Skeletal muscle satellite cell (primary cell): Measurements from ENCODE around the gene DENND11.
"Not testable (repeated sequence)": the region's sequence is repeated elsewhere in the genome, so short reads cannot be mapped to it uniquely, and the experiment has no call there.

Experiments used
- H3K27me3 ChIP-seq: 2 replicates; pipeline ENCODE4 v1.7.0; 2013; ENCODE audit warnings: low read length; ENCODE audit not compliant: control insufficient read depth, insufficient read depth
- H3K36me3 ChIP-seq: 2 replicates; pipeline ENCODE4 v1.7.0; 2013; ENCODE audit warnings: mild to moderate bottlenecking, control low read depth, low read length; ENCODE audit not compliant: insufficient read depth
- H3K4me1 ChIP-seq: 2 replicates; pipeline ENCODE4 v1.7.0; 2013; ENCODE audit warnings: low read length; ENCODE audit not compliant: control insufficient read depth, insufficient read depth
- H3K4me2 ChIP-seq: 2 replicates; pipeline ENCODE4 v1.7.0; 2013; ENCODE audit warnings: mild to moderate bottlenecking, low read length
- H3K4me3 ChIP-seq: 2 replicates; pipeline ENCODE4 v1.7.0; 2013; ENCODE audit warnings: low read length
- H3K9ac ChIP-seq: 2 replicates; pipeline ENCODE4 v1.7.0; 2013; ENCODE audit warnings: mild to moderate bottlenecking, low read depth, low read length, moderate library complexity
- H3K9me3 ChIP-seq: replicated peaks from 2 replicates; pipeline ENCODE4 v1.7.0; 2013; ENCODE audit warnings: mild to moderate bottlenecking, control low read depth, low read length

Gene DENND11

GRCh38 chr7:141696348-141696747, 5.6 kb downstream of the DENND11 start:
- Histone ChIP-seq H3K4me3 (no peak overlapping the region), H3K4me2 (no peak overlapping the region), H3K4me1 (no peaks in the 10 kb centered on the region), H3K9ac (no peak overlapping the region), H3K27me3 (no peaks in the 10 kb centered on the region), H3K9me3 (no peaks in the 10 kb centered on the region), H3K36me3 (no peaks in the 10 kb centered on the region)

DNA sequence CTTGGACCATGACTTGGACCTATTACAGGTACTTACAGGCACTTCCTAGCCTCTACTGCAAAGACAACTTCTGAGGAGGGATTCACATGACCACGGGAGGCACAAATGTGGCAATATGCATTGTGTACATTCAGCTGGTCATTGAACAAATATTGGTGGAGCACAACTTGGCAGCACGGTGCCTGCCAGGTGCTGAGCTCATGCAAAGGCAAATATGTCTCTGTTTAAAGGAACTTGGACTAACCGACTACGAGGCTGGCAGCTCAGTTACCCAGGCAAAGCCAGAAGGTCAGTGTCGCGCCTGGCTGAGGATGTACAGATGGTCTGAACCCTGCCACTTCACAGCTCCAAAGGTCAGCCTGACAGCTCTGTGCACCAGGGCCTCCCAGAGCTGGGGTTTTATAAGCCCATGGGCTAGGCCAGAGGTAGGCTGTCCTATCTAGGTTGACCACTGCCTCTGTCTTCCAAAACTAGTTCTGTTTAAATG, 6.1 kb downstream of the DENND11 start:
- Histone ChIP-seq H3K4me3 (no peak overlapping the region), H3K4me2 (no peak overlapping the region), H3K9ac (no peak overlapping the region), H3K36me3 (no peaks in the 10 kb centered on the region), H3K4me1 (no peaks in the 10 kb centered on the region), H3K27me3 (no peaks in the 10 kb centered on the region), H3K9me3 (no peaks in the 10 kb centered on the region)

DNA sequence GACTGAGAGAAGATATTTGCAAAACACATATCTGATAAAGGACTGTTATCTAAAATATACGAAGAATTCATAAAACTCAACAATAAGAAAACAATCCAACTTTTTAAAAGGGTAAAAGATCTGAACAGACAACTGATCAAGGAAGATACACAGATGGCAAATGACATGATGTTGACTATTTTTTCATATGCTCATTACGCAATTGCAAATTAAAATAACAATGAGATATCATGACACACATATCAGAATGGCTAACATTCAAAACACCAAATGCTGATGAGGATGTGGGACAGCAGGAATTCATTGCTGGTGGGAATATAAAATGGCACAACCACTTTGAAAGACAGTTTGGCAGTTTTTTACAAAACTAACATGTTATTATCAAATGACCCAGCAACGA, 8.9 kb downstream of the DENND11 start:
- Histone ChIP-seq H3K36me3 (no peaks in the 10 kb centered on the region), H3K4me3 (no peak overlapping the region), H3K9me3 (no peaks in the 10 kb centered on the region), H3K4me1 (no peaks in the 10 kb centered on the region), H3K27me3 (no peaks in the 10 kb centered on the region), H3K4me2 (no peak overlapping the region), H3K9ac (no peak overlapping the region)

- no peak overlapping the region for H3K4me3 ChIP-seq
- H3K9me3 ChIP-seq: no peaks in the 10 kb centered on the region
- H3K9ac ChIP-seq: no peak overlapping the region
- H3K36me3 ChIP-seq: no peaks in the 10 kb centered on the region
- no peaks in the 10 kb centered on the region for H3K27me3 ChIP-seq
- no peaks in the 10 kb centered on the region for H3K4me1 ChIP-seq
- no peak overlapping the region for H3K4me2 ChIP-seq
Observed at GRCh38 chr7:141691961-141692360, 10.0 kb downstream of the DENND11 start.

DNA sequence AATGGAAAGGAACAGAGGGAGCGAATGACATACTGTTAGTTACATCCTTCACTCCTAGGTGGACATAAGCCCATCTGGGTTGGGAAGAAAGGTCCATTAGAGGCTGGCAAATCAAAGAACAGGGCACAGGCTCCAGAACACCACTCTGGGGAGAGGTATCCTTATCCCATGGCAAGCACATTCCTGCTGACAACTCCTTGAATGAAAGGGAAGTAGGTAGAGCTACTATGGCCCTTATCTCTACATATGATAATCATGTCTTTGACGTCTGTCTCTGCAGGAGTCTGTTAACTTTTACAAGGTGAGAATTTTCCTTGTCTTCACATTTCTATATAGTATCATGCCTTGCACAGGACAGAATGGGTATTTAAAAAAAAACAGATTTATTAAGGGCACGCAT, 10.4 kb downstream of the DENND11 start:
- no peaks in the 10 kb centered on the region for H3K27me3 ChIP-seq

DNA sequence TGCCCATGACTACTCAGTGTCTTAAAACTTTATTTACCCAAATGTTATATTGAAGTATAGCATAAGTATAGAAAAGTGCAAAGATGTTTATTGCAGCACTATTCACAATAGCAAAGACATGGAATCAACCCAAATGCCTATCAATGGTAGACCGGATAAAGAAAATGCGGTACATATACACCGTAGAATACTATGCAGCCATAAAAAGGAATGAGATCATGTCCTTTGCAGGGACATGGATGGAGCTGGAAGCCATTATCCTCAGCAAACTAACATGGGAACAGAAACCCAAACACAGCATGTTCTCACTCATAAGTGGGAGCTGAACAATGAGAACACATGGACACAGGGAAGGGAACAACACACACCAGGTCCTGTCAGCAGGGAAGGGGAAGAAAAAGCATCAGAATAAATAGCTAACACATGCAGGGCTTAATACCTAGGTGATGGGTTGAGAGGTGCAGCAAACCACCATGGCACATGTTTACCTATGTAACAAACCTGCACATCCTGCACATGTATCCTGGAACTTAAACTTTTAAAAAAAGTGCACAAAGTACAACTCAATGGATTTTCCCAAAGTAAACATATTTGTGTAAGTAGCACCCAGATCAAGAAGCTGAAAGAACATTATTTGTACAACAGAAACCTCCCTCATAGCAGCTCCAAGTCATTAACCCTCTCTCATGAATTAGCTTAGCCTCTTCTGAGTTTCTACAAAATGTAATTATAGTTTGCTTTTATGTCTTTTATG, 12.7 kb downstream of the DENND11 start:
- not testable (repeated sequence) for H3K4me2 ChIP-seq, H3K4me1 ChIP-seq, H3K36me3 ChIP-seq, H3K9me3 ChIP-seq, H3K4me3 ChIP-seq, H3K9ac ChIP-seq, H3K27me3 ChIP-seq

More for the DNA sequence above, 10.4 kb downstream of the DENND11 start:
- no peak overlapping the region for H3K4me2 ChIP-seq
- no peak overlapping the region for H3K4me3 ChIP-seq
- H3K36me3 ChIP-seq: no peaks in the 10 kb centered on the region
- no peak overlapping the region for H3K9ac ChIP-seq
- no peaks in the 10 kb centered on the region for H3K4me1 ChIP-seq
- no peaks in the 10 kb centered on the region for H3K9me3 ChIP-seq

DNA sequence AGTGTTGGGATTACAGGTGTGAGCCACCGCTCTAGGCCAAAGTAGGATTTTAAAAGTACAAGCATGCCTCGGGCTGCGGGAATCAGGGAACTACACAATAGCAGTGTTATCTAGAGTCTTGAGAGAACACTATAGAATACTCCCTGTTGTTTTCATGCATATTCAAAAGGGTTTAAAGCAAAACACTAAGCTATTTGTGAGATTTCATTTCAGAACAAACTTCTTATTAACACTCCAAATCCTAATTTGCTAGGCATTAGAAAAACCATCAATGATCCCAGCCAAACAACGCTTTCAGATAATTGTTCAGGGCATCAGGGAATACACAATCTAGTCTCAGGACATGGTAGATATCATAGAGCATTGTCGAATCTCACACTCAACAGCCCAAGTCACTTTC, 13.9 kb downstream of the DENND11 start:
- H3K4me1 ChIP-seq: peaks cover 8% of the 10 kb centered on the region
- H3K27me3 ChIP-seq: no peaks in the 10 kb centered on the region
- H3K9me3 ChIP-seq: no peaks in the 10 kb centered on the region
- H3K9ac ChIP-seq: no peak overlapping the region
- H3K4me3 ChIP-seq: no peak overlapping the region
- H3K4me2 ChIP-seq: no peak overlapping the region
- H3K36me3 ChIP-seq: no peaks in the 10 kb centered on the region

DNA sequence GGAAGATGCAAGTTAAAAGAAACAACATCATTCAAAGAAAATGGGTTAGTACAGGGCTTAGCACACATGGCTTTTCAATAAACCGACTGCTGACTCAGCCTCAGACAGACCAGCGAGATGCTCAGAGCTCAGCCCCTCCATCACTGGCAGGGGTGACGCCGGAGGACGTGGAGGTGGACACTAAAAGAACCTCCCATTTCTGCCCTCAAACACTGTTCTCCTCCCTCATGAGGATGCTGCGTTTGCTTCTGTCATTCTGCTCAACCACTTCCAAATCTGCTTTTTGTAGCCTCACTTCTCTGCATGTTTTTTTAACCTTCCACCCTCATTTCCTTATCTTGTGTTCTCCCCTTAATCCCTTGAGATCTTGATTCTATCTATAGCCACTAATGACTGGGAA, 15.3 kb downstream of the DENND11 start:
- no peaks in the 10 kb centered on the region for H3K9me3 ChIP-seq
- H3K9ac ChIP-seq: no peak overlapping the region
- no peaks in the 10 kb centered on the region for H3K27me3 ChIP-seq
- no peak overlapping the region for H3K4me3 ChIP-seq
- H3K4me2 ChIP-seq: no peak overlapping the region
- no peaks in the 10 kb centered on the region for H3K36me3 ChIP-seq
- peaks cover 8% of the 10 kb centered on the region for H3K4me1 ChIP-seq

- Histone ChIP-seq H3K9ac (no peak overlapping the region), H3K9me3 (no peaks in the 10 kb centered on the region), H3K4me2 (no peak overlapping the region), H3K4me1 (peaks cover 8% of the 10 kb centered on the region), H3K36me3 (no peaks in the 10 kb centered on the region), H3K4me3 (no peak overlapping the region), H3K27me3 (no peaks in the 10 kb centered on the region)
Observed at GRCh38 chr7:141686074-141686473, 15.9 kb downstream of the DENND11 start.

DNA sequence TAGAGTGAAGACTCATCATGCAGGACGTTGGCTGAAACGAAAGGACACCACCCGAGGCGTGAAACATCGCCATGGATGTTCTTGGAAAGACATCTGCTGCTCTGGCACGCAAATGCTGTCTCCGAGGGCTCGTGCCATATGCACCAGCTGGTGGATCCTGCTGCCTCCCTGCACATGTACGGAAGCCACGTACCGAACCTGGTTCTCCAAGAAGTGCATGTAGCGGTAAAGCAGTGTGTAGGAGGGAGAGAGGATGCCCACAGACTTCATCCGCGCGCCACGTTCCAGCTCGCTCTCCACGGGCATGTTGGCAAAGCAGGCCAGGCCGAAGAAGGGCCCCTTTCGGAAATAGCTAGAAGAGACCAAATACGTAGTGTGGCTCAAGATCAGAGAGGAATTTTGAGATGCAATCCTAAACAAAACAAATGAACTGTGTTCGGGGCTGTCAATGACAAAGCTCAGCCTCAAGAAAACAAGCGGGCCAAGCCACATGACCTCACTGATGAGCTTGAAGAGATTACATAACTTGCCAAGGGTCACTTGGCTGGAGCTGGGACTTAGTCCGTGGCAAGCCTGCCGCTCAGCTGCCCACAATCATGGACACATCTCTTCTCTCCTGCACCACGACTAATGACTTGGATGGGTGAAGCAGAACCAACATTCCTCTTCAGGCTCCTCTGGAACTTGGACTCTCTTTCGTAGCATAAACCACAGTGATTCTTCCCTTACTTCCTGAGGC, 16.5 kb downstream of the DENND11 start:
- Histone ChIP-seq H3K36me3 (peaks cover 3% of the 10 kb centered on the region), H3K9me3 (no peaks in the 10 kb centered on the region), H3K27me3 (no peaks in the 10 kb centered on the region), H3K4me1 (peaks cover 8% of the 10 kb centered on the region), H3K9ac (no peak overlapping the region), H3K4me3 (no peak overlapping the region), H3K4me2 (peak overlapping the region; percentile 41)

DNA sequence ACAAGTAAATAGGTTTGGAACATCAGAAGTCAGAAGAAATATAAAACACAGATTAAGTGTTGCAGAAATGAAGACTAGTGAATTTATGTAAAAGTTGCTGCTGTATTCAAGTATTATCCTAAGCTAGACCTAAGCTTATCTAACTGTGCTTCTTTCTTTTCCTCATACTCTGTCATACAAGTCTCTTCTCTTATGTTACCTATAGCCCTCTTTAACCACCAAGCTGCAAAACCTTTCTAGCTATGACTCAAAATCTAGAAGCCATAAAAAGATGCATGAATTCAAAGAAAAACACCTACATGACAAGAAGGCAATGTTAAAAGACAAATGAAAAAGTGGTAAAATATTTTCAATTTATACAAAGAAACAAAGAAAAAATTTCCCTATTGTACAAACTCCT, 23.0 kb downstream of the DENND11 start:
- Histone ChIP-seq H3K4me3 (no peak overlapping the region), H3K4me2 (no peak overlapping the region), H3K9me3 (no peaks in the 10 kb centered on the region), H3K4me1 (no peaks in the 10 kb centered on the region), H3K36me3 (peaks cover 3% of the 10 kb centered on the region), H3K27me3 (no peaks in the 10 kb centered on the region), H3K9ac (no peak overlapping the region)

GRCh38 chr7:141676618-141677017, 25.3 kb downstream of the DENND11 start:
- no peaks in the 10 kb centered on the region for H3K4me1 ChIP-seq
- H3K36me3 ChIP-seq: peaks cover 3% of the 10 kb centered on the region
- no peak overlapping the region for H3K4me3 ChIP-seq
- H3K4me2 ChIP-seq: no peak overlapping the region
- no peak overlapping the region for H3K9ac ChIP-seq
- H3K27me3 ChIP-seq: no peaks in the 10 kb centered on the region
- no peaks in the 10 kb centered on the region for H3K9me3 ChIP-seq
